GM10266 (cell line): Measurements from ENCODE around the gene VSTM2B.

Source experiments
- DNase-seq: peaks from one replicate; pipeline ENCODE4 v3.0.0; 2012; ENCODE audit errors: extremely low spot score
- CTCF ChIP-seq: IDR thresholded peaks from 2 replicates; pipeline ENCODE4 v1.5.1; 2012; ENCODE audit warnings: mild to moderate bottlenecking, low read depth; ENCODE audit not compliant: control insufficient read depth, insufficient read depth; ENCODE audit errors: missing control alignments

VSTM2B gene

GRCh38 chr19:29489172-29489951, 36.4 kb upstream of the VSTM2B start:
- no peak for DNase-seq
- TF ChIP-seq CTCF, result no peak

- DNase-seq, result no peak
These were observed 34.3 kb upstream of the VSTM2B start for GRCh38 chr19:29491491-29491890.

GRCh38 chr19:29491995-29492577, 33.7 kb upstream of the VSTM2B start:
- TF ChIP-seq CTCF, result no peak

More at GRCh38 chr19:29491491-29491890, 34.3 kb upstream of the VSTM2B start:
- no peak for TF ChIP-seq CTCF

GRCh38 chr19:29492769-29493168, 33.0 kb upstream of the VSTM2B start:
- TF ChIP-seq CTCF, result no peak
- DNase-seq, result no peak

More at GRCh38 chr19:29491995-29492577, 33.7 kb upstream of the VSTM2B start:
- no peak for DNase-seq

GRCh38 chr19:29495091-29495490, 30.7 kb upstream of the VSTM2B start:
- no peak for DNase-seq
- TF ChIP-seq CTCF, result no peak

- TF ChIP-seq CTCF, result no peak
- no peak for DNase-seq
These were observed 29.8 kb upstream of the VSTM2B start for GRCh38 chr19:29495901-29496441.

- no peak for TF ChIP-seq CTCF
- no peak for DNase-seq
These were observed 28.6 kb upstream of the VSTM2B start for GRCh38 chr19:29497241-29497640.
